HCT116 (cell line): Measurements from ENCODE around the gene TAF11L11. TPM values are rescaled to one million over a fixed set of nuclear protein-coding genes. Genes with fewer than 3 reads are reported as not detected.
"Not testable (repeated sequence)": the region's sequence is repeated elsewhere in the genome, so short reads cannot be mapped to it uniquely, and the experiment has no call there.

ENCODE experiments used
- ATAC-seq: fragments of 200-7000 bp; cut with Tn5 transposase; 2 replicates; pipeline ENCODE4 v1.9.1; 2020; ENCODE audit warnings: mild to moderate bottlenecking, moderate library complexity
- BruUV-seq: library from RNA; stranded (reverse); fragments of 400-500 nt; replicated peaks from 2 replicates; lab custom pipeline; 2021; lab: Mats Ljungman, UMichigan
- CTCF ChIA-PET: fragments of 300-600 bp; sonication (Branson Sonifier 250); formaldehyde crosslinking; loops from one replicate; lab custom pipeline; 2021; ENCODE audit warnings: antibody characterized with exemption; lab: Charles Lee
- POLR2A ChIA-PET: fragments of 300-600, 350-600 bp; sonication (Branson Sonifier 250); formaldehyde crosslinking; loops from one replicate; lab custom pipeline; 2021; ENCODE audit warnings: antibody characterized with exemption; lab: Charles Lee
- RAD21 ChIA-PET, 2 experiments: fragments of 300-600 bp; sonication (Branson Sonifier 250); formaldehyde crosslinking; loops; one replicate each; lab custom pipeline; 2023; ENCODE audit warnings: low total read pairs in 2 of 2; ENCODE audit not compliant: uncharacterized antibody in 2 of 2, unreplicated experiment in 2 of 2, low non-redundant PET in 1 of 2; lab: Charles Lee
- DNase-seq: peaks from one replicate; pipeline ENCODE4 v3.0.0-alpha.2; 2010; ENCODE audit warnings: low read depth, low spot score
- H2AFZ ChIP-seq: fragments of 200-600 bp; shearing (Covaris generic), sonication (generic); 2 replicates; pipeline ENCODE4 v1.6.1; 2017; ENCODE audit warnings: low read depth, mixed run types, mixed read lengths, antibody characterized with exemption, low read length; ENCODE audit not compliant: poor library complexity, severe bottlenecking
- H3K27ac ChIP-seq: 2 replicates; pipeline ENCODE4 v1.5.1; 2012; ENCODE audit warnings: low read depth, low read length
- H3K27me3 ChIP-seq: fragments of 200-600 bp; sonication (generic); 2 replicates; pipeline ENCODE4 v1.6.1; 2016; ENCODE audit warnings: mixed run types, low read length, mixed read lengths; ENCODE audit not compliant: insufficient read depth
- H3K36me3 ChIP-seq, 2 experiments: fragments of 200-500 bp in 1 of 2; fragments of 200-600 bp in 1 of 2; sonication (Bioruptor generic) in 1 of 2; sonication (generic) in 1 of 2; 2 replicates each; pipeline versions ENCODE4 v1.5.1 to v1.6.1; 2014 to 2016; ENCODE audit warnings: low read length in 2 of 2, inconsistent platforms in 1 of 2, mixed read lengths in 1 of 2, mixed run types in 1 of 2; ENCODE audit not compliant: insufficient read depth in 2 of 2, control insufficient read depth in 1 of 2
- H3K4me1 ChIP-seq, 2 experiments: fragments of 200-600 bp in 1 of 2; sonication (generic) in 1 of 2; 2 replicates each; pipeline versions ENCODE4 v1.5.1 to v1.6.1; 2012 to 2017; ENCODE audit warnings: low read length in 2 of 2, inconsistent platforms in 1 of 2, mild to moderate bottlenecking in 1 of 2, mixed read lengths in 1 of 2, mixed run types in 1 of 2, moderate library complexity in 1 of 2; ENCODE audit not compliant: insufficient read depth in 2 of 2, control insufficient read depth in 1 of 2
- H3K4me2 ChIP-seq: fragments of 200-600 bp; sonication (generic); 2 replicates; pipeline ENCODE4 v1.6.1; 2017; ENCODE audit warnings: mixed run types, low read length, mixed read lengths
- H3K4me3 ChIP-seq, 2 experiments: fragments of 200-600 bp in 1 of 2; sonication (generic) in 1 of 2; replicated peaks in 1 of 2; 2 replicates each; pipeline ENCODE4 v1.5.1; 2011 to 2016; ENCODE audit warnings: low read length in 2 of 2, control low read depth in 1 of 2, low read depth in 1 of 2, mild to moderate bottlenecking in 1 of 2, mixed read lengths in 1 of 2, mixed run types in 1 of 2
- H3K79me2 ChIP-seq: fragments of 200-600 bp; sonication (generic); 2 replicates; pipeline ENCODE4 v1.6.1; 2017; ENCODE audit warnings: mild to moderate bottlenecking, mixed run types, low read length, moderate library complexity, mixed read lengths; ENCODE audit not compliant: insufficient read depth
- H3K9ac ChIP-seq: fragments of 200-600 bp; sonication (generic); 2 replicates; pipeline ENCODE4 v1.6.1; 2016; ENCODE audit warnings: low read length, mixed read lengths
- H3K9me2 ChIP-seq: fragments of 200-600 bp; sonication (generic), shearing (Covaris generic); 2 replicates; pipeline ENCODE4 v1.6.1; 2017; ENCODE audit warnings: mixed run types, mild to moderate bottlenecking, moderate library complexity; ENCODE audit not compliant: insufficient read depth
- H3K9me3 ChIP-seq, 2 experiments: fragments of 200-500 bp in 1 of 2; fragments of 200-600 bp in 1 of 2; sonication (Bioruptor generic) in 1 of 2; sonication (generic) in 1 of 2; 2 replicates each; pipeline ENCODE4 v1.6.1; 2014 to 2017; ENCODE audit warnings: low read length in 2 of 2, mixed read lengths in 2 of 2, inconsistent platforms in 1 of 2, low read depth in 1 of 2, mild to moderate bottlenecking in 1 of 2, mixed run types in 1 of 2, moderate library complexity in 1 of 2; ENCODE audit not compliant: control insufficient read depth in 1 of 2, insufficient read depth in 1 of 2
- H4K20me1 ChIP-seq: fragments of 200-600 bp; sonication (generic), shearing (Covaris generic); 2 replicates; pipeline ENCODE4 v1.6.1; 2017; ENCODE audit warnings: mixed run types, mild to moderate bottlenecking, moderate library complexity; ENCODE audit not compliant: insufficient read depth
- EZH2 ChIP-seq: fragments of 200-600 bp; sonication (generic); IDR thresholded peaks from 2 replicates; pipeline ENCODE4 v1.6.1; 2017; ENCODE audit warnings: antibody characterized with exemption, mixed run types
- EZH2phosphoT487 ChIP-seq: fragments of 200-600 bp; IDR thresholded peaks from 2 replicates; pipeline ENCODE4 v1.6.1; 2018; ENCODE audit warnings: antibody characterized with exemption, borderline replicate concordance
- POLR2A ChIP-seq: IDR thresholded peaks from 2 replicates; pipeline ENCODE4 v1.7.0; 2011; ENCODE audit warnings: borderline replicate concordance; ENCODE audit not compliant: insufficient read depth, insufficient read length; ENCODE audit errors: extremely low read depth
- SRF ChIP-seq: IDR thresholded peaks from 2 replicates; pipeline ENCODE4 v1.6.1; 2012; ENCODE audit warnings: low read depth
- intact Hi-C: fragments of 100-400 bp; cut with micrococcal nuclease; formaldehyde crosslinking; loops from 2 replicates; pipeline ENCODE4 v1.10.0; 2022
- total RNA-seq: library from RNA; stranded (reverse); gene quantifications from one replicate; pipeline ENCODE4 v1.2.1, GENCODE V29; 2021; ENCODE audit not compliant: unreplicated experiment
- TF ChIP-seq, protein P1 (sequence below): IDR thresholded peaks from 2 replicates; pipeline ENCODE4 v1.6.1; 2012
- TF ChIP-seq, protein P2 (sequence below): IDR thresholded peaks from 2 replicates; pipeline ENCODE4 v1.6.1; 2012

The TAF11L11 gene
- total RNA-seq, 1 experiment from 2014 or later: not detected

DNA sequence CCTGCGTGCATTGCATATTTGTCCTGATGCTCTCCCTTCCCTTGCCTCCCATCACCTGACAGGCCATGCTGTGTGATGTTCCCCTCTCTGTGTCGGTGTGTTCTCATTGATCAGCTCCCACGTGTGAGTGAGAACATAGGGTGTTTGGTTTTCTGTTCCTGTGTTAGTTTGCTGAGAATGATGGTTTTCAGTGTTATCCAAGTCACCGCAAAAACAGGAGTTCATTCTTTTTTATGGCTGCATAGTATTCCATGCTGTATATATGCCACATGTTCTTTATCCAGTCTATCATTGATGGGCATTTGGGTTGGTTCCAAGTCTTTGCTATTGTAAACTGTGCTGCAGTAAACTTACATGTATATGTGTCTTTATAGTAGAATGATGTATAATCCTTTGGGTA, 3.5 kb downstream of the TAF11L11 start:
- not testable (repeated sequence) for ATAC-seq, H2AFZ ChIP-seq

DNA sequence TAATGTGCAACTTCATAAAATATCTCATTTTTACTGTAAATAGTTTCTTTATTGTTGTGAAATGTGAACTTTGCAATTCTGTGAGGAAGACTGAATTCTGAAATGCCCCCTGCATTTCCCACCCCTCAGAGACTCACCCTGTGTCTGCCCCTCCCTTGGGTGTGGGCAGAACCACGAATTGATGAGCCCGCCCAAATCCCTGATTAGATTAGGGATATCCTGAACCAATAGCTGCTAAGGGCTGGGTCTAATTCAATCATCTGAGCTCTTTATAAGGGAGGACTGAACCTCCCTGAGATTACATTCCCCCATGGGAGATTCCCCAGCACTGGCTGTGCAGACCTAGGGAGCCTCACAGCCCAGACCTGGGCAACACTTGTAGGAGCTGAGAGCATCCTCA, 6.1 kb downstream of the TAF11L11 start, which contains the start of gene TAF11L12:
Gene TAF11L12 (plus strand): TSS at position 301 of the 400 bp plus-strand sequence.
- H3K27me3 ChIP-seq, H3K4me3 ChIP-seq, BruUV-seq, H2AFZ ChIP-seq, CTCF ChIA-PET, H4K20me1 ChIP-seq, ATAC-seq, H3K9ac ChIP-seq, DNase-seq, H3K79me2 ChIP-seq, H3K9me2 ChIP-seq, RAD21 ChIA-PET, intact Hi-C loops, H3K27ac ChIP-seq, H3K4me2 ChIP-seq, H3K36me3 ChIP-seq, H3K9me3 ChIP-seq, POLR2A ChIA-PET, H3K4me1 ChIP-seq: not testable (repeated sequence)

More for the DNA sequence above, 3.5 kb downstream of the TAF11L11 start:
- H3K36me3 ChIP-seq, POLR2A ChIA-PET, H4K20me1 ChIP-seq, H3K9ac ChIP-seq, BruUV-seq, intact Hi-C loops, H3K27me3 ChIP-seq, H3K4me3 ChIP-seq, H3K4me1 ChIP-seq, H3K4me2 ChIP-seq, H3K9me2 ChIP-seq, RAD21 ChIA-PET, H3K79me2 ChIP-seq, CTCF ChIA-PET, H3K27ac ChIP-seq, DNase-seq, H3K9me3 ChIP-seq: not testable (repeated sequence)

DNA sequence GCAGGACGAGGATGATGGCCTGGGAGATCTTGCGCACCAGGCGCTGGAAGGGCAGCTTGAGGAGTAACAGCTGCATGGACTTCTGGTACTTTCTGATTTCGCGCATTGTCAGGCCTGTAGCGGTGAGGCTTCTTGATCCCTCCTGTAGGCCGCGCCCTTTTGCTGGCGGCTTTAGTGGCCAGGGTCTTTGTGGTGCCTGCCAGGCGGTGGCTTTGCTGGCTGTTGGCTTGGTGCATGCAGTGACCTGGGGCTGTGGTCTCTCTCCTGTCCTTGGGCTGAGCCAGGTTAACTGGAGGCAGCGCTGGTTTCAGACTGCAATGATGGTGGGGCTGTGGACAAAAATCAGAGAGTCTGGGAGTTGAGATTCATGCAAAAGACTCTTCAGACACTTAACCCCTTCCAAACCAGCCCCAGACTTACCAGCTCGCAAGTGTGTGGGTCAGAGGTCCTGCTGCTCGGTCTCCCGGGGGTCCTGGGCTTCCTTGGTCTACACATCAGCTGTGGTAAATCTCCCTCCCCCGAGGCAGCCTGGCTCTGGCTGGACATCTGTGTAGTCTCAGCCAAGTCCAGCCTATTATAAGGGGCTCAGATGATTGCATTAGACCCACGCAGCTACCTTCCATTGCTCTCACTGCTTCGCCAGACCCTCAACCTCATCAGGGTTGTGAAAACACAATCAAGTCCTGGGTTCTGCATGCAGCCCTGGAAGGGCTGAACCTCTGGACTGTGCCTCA, 11.1 kb downstream of the TAF11L11 start:
- Histone ChIP-seq H3K36me3 (no peaks in the 10 kb centered on the region), H4K20me1 (no peaks in the 10 kb centered on the region), H3K9me3 (no peaks in the 10 kb centered on the region; a peak in 1 of 4 replicates), H3K4me1 (no peaks in the 10 kb centered on the region), H3K9ac (no peak overlapping the region), H3K4me2 (no peak overlapping the region), H3K4me3 (no peak overlapping the region), H3K27me3 (no peaks in the 10 kb centered on the region), H3K79me2 (no peaks in the 10 kb centered on the region), H3K9me2 (no peaks in the 10 kb centered on the region), H2AFZ (no peak overlapping the region), H3K27ac (no peak overlapping the region)
- ChIA-PET RAD21 (no interaction called here), CTCF (no interaction called here), POLR2A (no interaction called here)
- ATAC-seq: no peak
- intact Hi-C loops: no loop called here
- BruUV-seq: no TSS peak
- DNase-seq: no peak
- no peak for TF ChIP-seq EZH2
- TF ChIP-seq POLR2A: no peak
- TF ChIP-seq, protein P1, sequence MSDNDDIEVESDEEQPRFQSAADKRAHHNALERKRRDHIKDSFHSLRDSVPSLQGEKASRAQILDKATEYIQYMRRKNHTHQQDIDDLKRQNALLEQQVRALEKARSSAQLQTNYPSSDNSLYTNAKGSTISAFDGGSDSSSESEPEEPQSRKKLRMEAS: no peak
- no peak for TF ChIP-seq SRF
- TF ChIP-seq, protein P2, sequence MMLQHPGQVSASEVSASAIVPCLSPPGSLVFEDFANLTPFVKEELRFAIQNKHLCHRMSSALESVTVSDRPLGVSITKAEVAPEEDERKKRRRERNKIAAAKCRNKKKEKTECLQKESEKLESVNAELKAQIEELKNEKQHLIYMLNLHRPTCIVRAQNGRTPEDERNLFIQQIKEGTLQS: no peak
- no peak for TF ChIP-seq EZH2phosphoT487
- TF ChIP-seq, all 23 proteins: peak for 0
